A549 (cell line): ENCODE data around the gene PGA5. TPM values are rescaled to one million over a fixed set of nuclear protein-coding genes. Genes with fewer than 3 reads are reported as not detected.
A peak's percentile ranks its signal among the peaks of the same experiment; 100 is the strongest.

ENCODE experiments used
- ATAC-seq, 2 experiments: fragments of 200-7000 bp in 1 of 2; fragments of >200 bp in 1 of 2; cut with Nextera tagmentation in 1 of 2; cut with Tn5 transposase in 1 of 2; 3 replicates each; pipeline versions ENCODE4 v1.8.0 to v1.9.1; 2018 to 2020; ENCODE audit warnings: mild to moderate bottlenecking in 1 of 2, moderate library complexity in 1 of 2
- CTCF ChIA-PET: fragments of 300-600 bp; sonication (Branson Sonifier 250); formaldehyde crosslinking; extraction: SDS; loops from one replicate; lab custom pipeline; 2021; ENCODE audit warnings: antibody characterized with exemption, inconsistent platforms; lab: Yijun Ruan, JAX
- POLR2A ChIA-PET: fragments of 350-600 bp; formaldehyde crosslinking; extraction: SDS; loops from one replicate; lab custom pipeline; 2021; ENCODE audit warnings: antibody characterized with exemption, inconsistent platforms; lab: Yijun Ruan, JAX
- DNase-seq, 2 experiments: peaks; one replicate each; pipeline versions ENCODE4 v3.0.0 to v3.0.0-alpha.2; 2011 to 2016; ENCODE audit warnings: low read depth in 1 of 2, low spot score in 1 of 2
- FAIRE-seq: peaks from 2 replicates; lab custom pipeline; 2011; peaks lifted over from hg19 to GRCh38; lab: Jason Lieb, UNC
- H3K27ac ChIP-seq, 2 experiments: fragments of >200 bp; sonication (Bioruptor Twin); formaldehyde crosslinking; 3 replicates each; pipeline ENCODE4 v1.5.1; 2016 to 2017
- H3K4me1 ChIP-seq: fragments of >200 bp; sonication (Bioruptor Twin); formaldehyde crosslinking; 3 replicates; pipeline ENCODE4 v1.6.1; 2016
- H3K4me2 ChIP-seq: fragments of >200 bp; sonication (Bioruptor Twin); formaldehyde crosslinking; 3 replicates; pipeline ENCODE4 v1.6.1; 2016
- H3K4me3 ChIP-seq: fragments of >200 bp; sonication (Bioruptor Twin); formaldehyde crosslinking; 3 replicates; pipeline ENCODE4 v1.5.1; 2016
- H3K9me3 ChIP-seq: fragments of >200 bp; sonication (Bioruptor Twin); formaldehyde crosslinking; 3 replicates; pipeline ENCODE4 v1.6.1; 2016
- ATOH8 ChIP-seq: fragments of 250-450 bp; sonication (Bioruptor Pico); IDR thresholded peaks from 2 replicates; pipeline ENCODE4 v1.5.0; 2020; ENCODE audit warnings: low read depth, mild to moderate bottlenecking, moderate library complexity
- BHLHE40 ChIP-seq: IDR thresholded peaks from 2 replicates; pipeline ENCODE4 v1.6.1; 2012; ENCODE audit warnings: low read depth, low read length, inconsistent platforms
- CBX2 ChIP-seq: fragments of 200-600 bp; sonication (generic); IDR thresholded peaks from 2 replicates; pipeline ENCODE4 v1.6.1; 2016; ENCODE audit warnings: low read depth, mild to moderate bottlenecking, borderline replicate concordance
- CEBPB ChIP-seq, 2 experiments: fragments of >200 bp in 1 of 2; sonication (Bioruptor Twin) in 1 of 2; formaldehyde crosslinking in 1 of 2; IDR thresholded peaks; 2 replicates each; pipeline ENCODE4 v1.6.1; 2012 to 2016
- EHMT2 ChIP-seq: fragments of 200-600 bp; sonication (generic); IDR thresholded peaks from 2 replicates; pipeline ENCODE4 v1.6.1; 2016; ENCODE audit warnings: antibody characterized with exemption, low read depth, mild to moderate bottlenecking, moderate library complexity
- ELK1 ChIP-seq: fragments of 150-350 bp; IDR thresholded peaks from 2 replicates; pipeline ENCODE4 v1.6.1; 2014; ENCODE audit warnings: low read depth, mild to moderate bottlenecking, low read length
- EP300 ChIP-seq, 2 experiments: fragments of >200 bp; sonication (Bioruptor Twin); formaldehyde crosslinking; IDR thresholded peaks; 2 replicates in 1 of 2; 3 replicates in 1 of 2; pipeline ENCODE4 v1.6.1; 2016 to 2017
- ESRRA ChIP-seq: fragments of 150-350 bp; IDR thresholded peaks from 2 replicates; pipeline ENCODE4 v1.6.1; 2014; ENCODE audit warnings: mild to moderate bottlenecking, low read length, borderline replicate concordance
- FOSB ChIP-seq: fragments of 250-450 bp; sonication (Bioruptor Pico); IDR thresholded peaks from 2 replicates; pipeline ENCODE4 v1.5.0; 2020; ENCODE audit warnings: mild to moderate bottlenecking, moderate library complexity
- HES2 ChIP-seq: fragments of >200 bp; sonication (Bioruptor Twin); formaldehyde crosslinking; IDR thresholded peaks from 2 replicates; pipeline ENCODE4 v1.6.1; 2016
- HOXB13 ChIP-seq: fragments of 250-450 bp; sonication (Bioruptor Pico); IDR thresholded peaks from 2 replicates; pipeline ENCODE4 v1.5.0; 2020; ENCODE audit warnings: low read depth, mild to moderate bottlenecking, moderate library complexity
- HOXB5 ChIP-seq: fragments of 250-450 bp; sonication (Bioruptor Pico); IDR thresholded peaks from 2 replicates; pipeline ENCODE4 v1.5.0; 2020; ENCODE audit warnings: mild to moderate bottlenecking, moderate library complexity
- JUN ChIP-seq, 2 experiments: fragments of >200 bp; sonication (Bioruptor Twin); formaldehyde crosslinking; IDR thresholded peaks; 2 replicates in 1 of 2; 3 replicates in 1 of 2; pipeline ENCODE4 v1.6.1; 2016 to 2017
- JUNB ChIP-seq: fragments of >200 bp; sonication (Bioruptor Twin); formaldehyde crosslinking; IDR thresholded peaks from 2 replicates; pipeline ENCODE4 v1.6.1; 2016
- MAFK ChIP-seq: fragments of 450-650 bp; IDR thresholded peaks from 2 replicates; pipeline ENCODE4 v1.6.1; 2014; ENCODE audit not compliant: partially characterized antibody
- MAX ChIP-seq: IDR thresholded peaks from 2 replicates; pipeline ENCODE4 v1.6.1; 2012
- MAZ ChIP-seq: fragments of 150-350 bp; IDR thresholded peaks from 2 replicates; pipeline ENCODE4 v1.6.1; 2014; ENCODE audit warnings: antibody characterized with exemption, low read depth, low read length, borderline replicate concordance
- NFE2L2 ChIP-seq: fragments of 150-350 bp; conservative IDR thresholded peaks from 2 replicates; pipeline ENCODE4 v1.6.1; 2014; ENCODE audit warnings: low read length
- NPAS2 ChIP-seq: fragments of 250-450 bp; sonication (Bioruptor Pico); IDR thresholded peaks from 2 replicates; pipeline ENCODE4 v1.8.0; 2022; ENCODE audit warnings: mild to moderate bottlenecking, moderate library complexity, borderline replicate concordance
- NR3C1 ChIP-seq: fragments of >200 bp; sonication (Bioruptor Twin); formaldehyde crosslinking; IDR thresholded peaks from 3 replicates; pipeline ENCODE4 v1.6.1; 2017
- PBX3 ChIP-seq: IDR thresholded peaks from 2 replicates; pipeline ENCODE4 v1.6.1; 2012
- RAD21 ChIP-seq, 2 experiments: fragments of >200 bp in 1 of 2; sonication (Bioruptor Twin) in 1 of 2; formaldehyde crosslinking in 1 of 2; IDR thresholded peaks in 1 of 2; conservative IDR thresholded peaks in 1 of 2; 2 replicates in 1 of 2; 3 replicates in 1 of 2; pipeline ENCODE4 v1.6.1; 2012 to 2018; ENCODE audit warnings: inconsistent platforms in 1 of 2
- RARB ChIP-seq: fragments of 250-450 bp; sonication (Bioruptor Pico); IDR thresholded peaks from 2 replicates; pipeline ENCODE4 v1.8.0; 2021; ENCODE audit warnings: mild to moderate bottlenecking, moderate library complexity
- RCOR1 ChIP-seq: fragments of 150-350 bp; IDR thresholded peaks from 2 replicates; pipeline ENCODE4 v1.6.1; 2014; ENCODE audit warnings: antibody characterized with exemption, low read length, low read depth
- RFX5 ChIP-seq: fragments of 450-650 bp; IDR thresholded peaks from 2 replicates; pipeline ENCODE4 v1.7.1; 2014; ENCODE audit warnings: antibody characterized with exemption, mild to moderate bottlenecking, moderate library complexity
- SMC3 ChIP-seq: fragments of >200 bp; sonication (Bioruptor Twin); formaldehyde crosslinking; IDR thresholded peaks from 3 replicates; pipeline ENCODE4 v1.6.1; 2018; ENCODE audit warnings: inconsistent platforms
- ZC3H11A ChIP-seq: fragments of 450-650 bp; IDR thresholded peaks from 2 replicates; pipeline ENCODE4 v1.6.1; 2014; ENCODE audit warnings: antibody characterized with exemption, mild to moderate bottlenecking
- ZFP36 ChIP-seq: fragments of 450-650 bp; IDR thresholded peaks from 2 replicates; pipeline ENCODE4 v1.6.1; 2014; ENCODE audit warnings: borderline replicate concordance; ENCODE audit not compliant: partially characterized antibody
- WGBS: methylation state at CpG from one replicate; pipeline ENCODE4 v1.1.6; 2017; ENCODE audit errors: missing lambda C conversion rate; 5-methylcytosine and 5-hydroxymethylcytosine counted together
- polyA plus RNA-seq, 4 experiments: library from polyadenylated mRNA; depleted of rRNA in 3 of 4; stranded (reverse); fragments of >200 nt; fragmentation: RNase III in 1 of 4; extraction: RNeasy Plus Mini Kit Qiagen cat#74134 plus additional on column Dnase treatment in 1 of 4; gene quantifications; 2 replicates in 3 of 4; 3 replicates in 1 of 4; pipeline ENCODE4 v1.2.3, GENCODE V29; 2011 to 2017

The PGA5 gene
- polyA plus RNA-seq, 2 of the 4 experiments (the other 2 are of a cell fraction): not detected

GRCh38 chr11:61290905-61291690 is 50.1 kb downstream of the PGA5 start:
- ATAC-seq: peak in 1 of 2 experiments; percentile 16; a peak in 1 of 6 replicates
- 74% methylated on average over 11 of the region's 12 CpGs for WGBS
- no peaks in the 10 kb centered on the region for H3K9me3 ChIP-seq
- no peak for DNase-seq
- POLR2A ChIA-PET: no interaction called here
- CTCF ChIA-PET: interaction anchor here (0.6 to 1.2 kb wide), 5 partner anchors 8 to 45 kb away, joined by 3 to 4 read pairs (median 3); no protein-coding TSS in a partner anchor
- no peak overlapping the region for H3K27ac ChIP-seq
- no peak for FAIRE-seq
- no peak overlapping the region for H3K4me2 ChIP-seq
- no peak for TF ChIP-seq RAD21 (conservative IDR thresholded peaks at IDR 0.05 in 1 of 2, IDR thresholded peaks at IDR 0.05 in 1 of 2)
- no peak for TF ChIP-seq CBX2
- no peak for TF ChIP-seq HOXB13 (CRISPR knock-in tag)
- no peak for TF ChIP-seq MAX
- TF ChIP-seq EP300 (IDR thresholded peaks at IDR 0.05): no peak
- no peak for TF ChIP-seq CEBPB (IDR thresholded peaks at IDR 0.05)
- TF ChIP-seq FOSB (CRISPR knock-in tag): no peak
- TF ChIP-seq HOXB5: no peak
- TF ChIP-seq RFX5: no peak
- no peak for TF ChIP-seq RARB (CRISPR knock-in tag)
- no peak for TF ChIP-seq ELK1
- TF ChIP-seq HES2: no peak
- no peak for TF ChIP-seq RCOR1
- no peak for TF ChIP-seq ZFP36
- H3K4me1 ChIP-seq: peaks cover 9% of the 10 kb centered on the region; the same call in 1 of the 3 replicates
- no peak overlapping the region for H3K4me3 ChIP-seq

- FAIRE-seq: no peak
- peaks cover 10% of the 10 kb centered on the region; the same call in 1 of the 3 replicates for H3K4me1 ChIP-seq
- ChIA-PET CTCF (interaction anchor here (0.8 to 2.5 kb wide), 3 partner anchors 9 to 138 kb away, joined by 3 to 8 read pairs (median 4); no protein-coding TSS in a partner anchor), POLR2A (no interaction called here)
- no peak overlapping the region for H3K4me3 ChIP-seq
- ATAC-seq: no peak
- TF ChIP-seq NR3C1 (no peak), NPAS2 (CRISPR knock-in tag) (no peak), HOXB13 (CRISPR knock-in tag) (no peak), JUNB (no peak), HES2 (no peak), ZC3H11A (no peak), ATOH8 (CRISPR knock-in tag) (no peak), ESRRA (no peak), MAZ (no peak), JUN (IDR thresholded peaks at IDR 0.05) (no peak), EP300 (IDR thresholded peaks at IDR 0.05) (no peak), PBX3 (no peak), ELK1 (no peak), RARB (CRISPR knock-in tag) (no peak), NFE2L2 (no peak), EHMT2 (no peak), MAFK (no peak), SMC3 (no peak), RFX5 (no peak), BHLHE40 (no peak)
- DNase-seq: no peak
- H3K9me3 ChIP-seq: no peaks in the 10 kb centered on the region
- WGBS: 90% methylated on average over 2 of the region's 2 CpGs
- H3K27ac ChIP-seq: no peak overlapping the region
- no peak overlapping the region for H3K4me2 ChIP-seq
Observed at GRCh38 chr11:61292356-61292755, 51.4 kb downstream of the PGA5 start.
